NCI-H2029 treated with DMSO at 0.1 percent for 48 hours (cell line): ENCODE data around the gene CSTF3.
"Not testable (repeated sequence)": the region's sequence is repeated elsewhere in the genome, so short reads cannot be mapped to it uniquely, and the experiment has no call there.

ENCODE experiments used
- DNase-seq: peaks from one replicate; lab custom pipeline; 2025; lab: John Stamatoyannopoulos, UW

Gene CSTF3

DNA sequence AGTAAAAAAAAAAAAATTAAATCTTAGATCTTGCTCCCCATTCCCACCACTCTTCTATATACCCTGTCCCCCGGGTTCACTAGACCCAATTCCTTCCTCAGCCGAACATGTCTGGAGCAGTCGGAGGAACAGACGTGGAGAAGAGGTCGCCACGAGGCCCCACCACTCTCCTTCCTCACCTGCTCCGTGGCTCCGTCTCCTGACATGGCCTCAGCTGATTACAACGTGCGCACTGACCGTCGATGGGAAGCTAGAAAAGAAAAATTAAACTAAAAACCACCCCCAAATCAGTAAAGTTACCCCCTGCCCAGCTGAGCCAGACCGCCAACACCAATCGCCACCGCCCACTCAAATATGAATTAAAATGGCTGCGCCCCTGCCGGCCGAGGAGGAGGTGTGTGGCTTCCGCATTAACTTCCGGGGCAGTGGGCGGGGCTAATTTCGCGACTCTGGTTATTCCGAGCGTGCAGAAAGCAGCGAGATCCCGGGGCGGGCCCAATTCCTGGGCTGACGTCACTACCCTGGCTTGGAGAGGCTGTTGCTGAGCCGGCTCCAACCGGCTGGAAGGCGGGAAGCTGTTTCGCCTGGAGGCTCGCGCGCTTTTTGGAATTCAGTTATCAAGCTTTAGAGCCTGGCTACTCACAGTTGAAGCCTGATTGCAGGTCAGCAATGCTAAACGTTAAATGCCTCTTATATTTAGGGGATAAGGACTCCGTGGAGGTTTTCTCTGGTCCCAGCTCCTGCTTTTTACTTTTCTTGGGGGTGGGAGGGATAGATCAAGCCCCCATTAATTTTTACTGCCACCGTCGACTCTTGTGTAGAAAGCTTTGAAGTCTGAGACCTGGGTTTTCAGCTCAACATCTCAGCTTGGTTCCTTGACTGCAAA lies at the start of gene CSTF3:
Gene CSTF3, minus strand, starts transcription at position 361 of the 886 bp plus-strand sequence. Its CDS starts 155 bp downstream, at position 206.
- DNase-seq: peak; percentile 93

DNA sequence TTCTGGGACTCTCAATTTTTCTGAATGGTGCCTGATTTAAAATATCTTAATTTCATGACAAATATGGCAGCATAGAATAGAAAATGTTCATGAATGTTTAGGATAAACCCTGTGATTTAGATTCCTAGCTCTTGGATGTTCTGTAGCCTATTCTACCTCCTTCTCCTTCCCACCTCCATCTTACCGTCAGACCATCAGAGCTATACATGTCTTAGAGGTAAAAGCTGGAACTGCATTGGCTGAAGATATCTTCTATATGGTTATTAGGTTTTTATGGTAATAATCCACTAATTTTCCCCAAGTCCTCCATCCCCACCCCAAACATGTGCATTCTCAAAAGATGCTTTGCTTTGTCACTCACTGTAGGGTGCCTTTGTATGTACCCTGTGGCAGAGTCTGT lies 46.9 kb upstream of the CSTF3 start:
- no peak for DNase-seq

DNA sequence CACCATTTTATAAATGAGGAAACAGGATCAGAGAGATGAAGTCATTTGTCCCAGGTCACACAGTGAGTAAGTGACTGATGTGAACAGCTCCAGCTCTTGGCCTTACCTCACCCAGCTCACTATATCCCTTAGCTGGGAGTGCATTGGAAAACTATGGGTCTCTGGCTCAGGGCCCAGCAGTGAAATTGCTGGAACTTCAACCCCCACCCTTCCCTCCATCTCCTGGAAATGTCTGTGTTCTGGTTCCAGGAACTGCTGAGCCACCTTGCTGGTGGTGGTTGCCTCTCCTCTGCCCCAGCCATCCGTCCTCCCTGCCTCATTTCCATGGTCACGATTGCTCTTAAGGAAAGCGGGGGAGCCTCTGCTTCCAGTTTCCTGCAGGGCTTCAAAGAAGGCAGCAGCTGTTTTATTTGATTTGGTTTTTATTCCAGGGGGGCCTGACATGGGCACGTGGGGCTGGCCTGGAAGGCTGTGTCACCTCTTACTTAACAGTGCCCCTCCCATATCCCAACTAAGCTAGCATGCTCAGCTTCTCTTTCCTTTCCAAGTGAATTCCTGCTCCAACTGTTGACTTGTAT lies 46.2 kb upstream of the CSTF3 start:
- DNase-seq: no peak

DNA sequence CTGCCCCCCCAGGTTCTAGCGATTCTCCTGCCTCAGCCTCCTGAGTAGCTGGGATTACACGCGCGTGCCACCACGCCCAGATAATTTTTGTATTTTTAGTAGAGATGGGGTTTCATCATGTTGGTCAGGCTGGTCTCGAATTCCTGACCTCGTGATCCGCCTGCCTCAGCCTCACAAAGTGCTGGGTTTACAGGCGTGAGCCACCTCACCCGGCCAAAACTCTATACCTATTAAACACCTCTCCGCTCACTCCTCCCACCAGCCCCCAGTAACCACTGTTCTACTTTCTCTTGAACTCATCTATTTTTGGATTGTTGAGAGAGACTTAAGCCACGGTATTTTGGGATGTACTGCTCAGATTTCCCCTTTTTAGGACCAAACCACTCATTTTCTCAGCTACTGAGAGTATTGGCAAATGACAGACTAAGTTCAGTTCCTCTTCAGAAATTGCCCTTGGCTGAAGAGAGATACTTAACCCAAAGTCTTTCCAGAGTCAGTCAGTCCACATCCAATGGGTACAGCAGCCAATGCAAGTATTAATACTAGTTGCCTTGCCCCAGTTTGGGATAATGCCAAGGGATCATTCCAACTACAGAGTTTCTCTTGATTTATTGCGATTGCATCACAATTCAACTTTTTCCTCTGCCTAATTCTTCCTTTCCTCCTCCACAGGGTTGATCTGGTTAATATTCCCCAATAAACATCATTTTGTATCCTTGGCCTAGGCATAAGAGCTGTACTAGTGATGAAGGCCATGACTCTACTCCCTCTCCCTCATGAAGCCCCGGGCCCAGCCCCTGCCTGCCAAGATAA lies 36.8 kb upstream of the CSTF3 start:
- no peak for DNase-seq

DNA sequence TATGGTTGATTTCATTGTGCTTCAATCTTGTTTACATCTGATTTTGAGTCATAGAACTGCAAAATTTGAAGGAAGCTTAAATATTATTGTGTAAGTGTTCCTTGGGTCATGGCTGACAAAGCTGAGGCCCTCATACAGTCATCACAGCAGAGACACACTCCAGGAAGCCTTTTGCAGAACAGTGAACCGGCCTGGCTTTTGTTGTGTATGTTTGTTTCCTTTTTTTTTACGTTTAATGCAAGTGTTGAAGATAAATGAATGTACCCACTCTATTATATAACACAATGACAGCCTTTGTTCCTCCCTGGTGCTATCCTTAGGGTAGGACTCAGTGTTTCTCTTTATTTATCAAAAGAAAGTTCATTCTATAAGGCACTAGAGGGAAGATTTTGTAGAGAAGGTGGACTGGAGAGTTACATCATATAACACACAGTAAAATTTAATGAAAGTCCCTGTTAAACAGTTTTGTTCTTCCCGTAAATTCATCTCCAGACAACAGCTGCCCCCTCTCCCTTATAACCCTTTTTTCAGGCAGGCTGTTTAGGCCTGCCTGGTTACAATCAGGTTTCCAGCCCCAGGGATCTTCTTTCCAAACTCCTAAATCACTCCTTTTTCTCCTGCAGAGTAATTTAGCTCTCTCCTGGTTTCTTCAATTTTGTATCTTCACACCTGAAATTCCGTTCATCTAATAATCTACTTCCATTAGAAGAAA lies 34.3 kb upstream of the CSTF3 start:
- DNase-seq: no peak

DNA sequence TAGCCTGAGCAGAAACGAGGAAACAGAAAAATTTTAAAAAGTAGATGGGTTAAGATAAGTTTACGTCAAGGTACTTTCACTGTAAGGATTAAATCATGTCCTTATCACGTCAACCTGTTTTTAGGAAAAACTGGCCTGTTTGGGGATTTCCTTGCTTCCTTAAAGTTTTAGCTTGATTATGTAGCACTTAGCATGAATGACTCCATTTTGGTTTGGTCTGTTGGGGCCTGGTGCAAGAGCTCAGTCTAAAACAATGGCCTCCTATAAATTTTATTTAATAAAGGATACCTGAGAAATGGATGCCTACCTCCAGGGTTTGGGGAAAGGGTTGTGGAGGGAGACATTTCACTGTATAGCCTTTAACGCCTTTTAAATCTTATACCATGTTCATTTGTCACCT lies 33.2 kb upstream of the CSTF3 start:
- no peak for DNase-seq

DNA sequence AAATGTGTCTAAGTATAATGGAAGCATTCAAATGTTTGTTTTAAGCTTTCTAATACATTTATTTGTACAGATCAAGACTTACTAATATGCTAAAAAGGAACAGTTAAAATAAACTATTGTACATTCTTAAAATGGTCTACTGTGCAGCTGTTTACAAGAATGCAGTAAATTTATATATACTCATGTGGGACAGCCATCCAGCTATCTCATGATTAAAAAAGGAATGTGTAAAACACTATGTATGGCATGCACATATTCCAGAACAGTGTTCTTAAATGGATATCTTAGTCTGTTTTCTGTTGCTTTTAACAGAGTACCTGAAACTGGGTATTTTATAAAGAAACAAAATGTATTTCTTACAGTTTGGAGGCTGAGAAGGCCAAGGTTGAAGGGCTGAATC lies 30.2 kb upstream of the CSTF3 start:
- DNase-seq: no peak

DNA sequence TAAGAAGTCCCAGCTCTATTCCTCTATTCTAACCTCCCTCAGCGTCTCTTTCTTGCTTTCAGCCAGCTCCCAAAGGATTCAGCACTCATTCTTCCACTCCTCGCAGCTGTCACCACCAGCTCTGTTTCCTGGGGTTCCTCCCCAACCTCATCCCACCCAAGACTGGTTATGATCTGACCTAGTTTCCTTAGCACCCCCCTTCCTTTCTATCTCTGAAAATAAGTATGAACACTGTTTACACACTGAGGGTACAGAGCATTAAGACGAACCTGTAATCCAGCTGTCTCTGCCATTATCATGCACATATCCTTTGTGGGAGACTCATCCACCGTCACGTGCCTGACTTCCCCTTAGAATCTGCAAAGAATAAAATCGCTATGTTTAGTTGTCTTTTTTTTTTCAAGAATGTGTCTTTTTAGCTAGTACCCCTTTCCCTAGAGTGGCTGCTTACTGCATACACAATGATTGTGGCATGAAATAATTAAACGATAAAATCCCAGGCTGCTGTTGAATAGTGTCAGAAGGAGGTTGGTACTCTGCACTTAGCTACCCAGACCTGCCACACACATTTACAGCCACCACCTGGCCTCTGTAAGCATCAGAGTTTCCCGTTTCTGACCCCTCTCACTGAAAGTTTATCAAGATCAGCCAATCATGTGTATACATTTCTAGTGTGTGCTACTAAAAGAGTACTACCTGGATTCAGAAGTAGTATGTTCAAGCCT lies 26.9 kb upstream of the CSTF3 start:
- no peak for DNase-seq

DNA sequence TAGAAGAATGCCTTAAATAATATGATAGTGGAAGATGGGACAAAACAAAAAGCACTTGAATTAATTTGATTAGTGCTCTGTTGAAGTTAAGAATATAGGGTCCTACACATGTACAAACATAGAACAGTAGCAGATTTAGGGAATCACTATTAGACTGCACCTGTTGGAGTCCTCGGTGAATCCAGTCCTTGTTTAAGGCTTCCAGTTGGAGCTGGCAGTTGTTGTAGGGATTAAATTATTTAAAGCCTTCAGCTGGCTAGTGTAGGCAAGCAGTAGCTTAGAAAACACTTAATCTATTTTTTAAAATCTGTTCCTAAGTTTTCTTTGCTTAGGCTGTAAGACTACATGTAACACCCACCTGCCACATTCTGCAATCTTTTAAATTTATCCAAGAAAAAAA lies 24.5 kb upstream of the CSTF3 start:
- no peak for DNase-seq

DNA sequence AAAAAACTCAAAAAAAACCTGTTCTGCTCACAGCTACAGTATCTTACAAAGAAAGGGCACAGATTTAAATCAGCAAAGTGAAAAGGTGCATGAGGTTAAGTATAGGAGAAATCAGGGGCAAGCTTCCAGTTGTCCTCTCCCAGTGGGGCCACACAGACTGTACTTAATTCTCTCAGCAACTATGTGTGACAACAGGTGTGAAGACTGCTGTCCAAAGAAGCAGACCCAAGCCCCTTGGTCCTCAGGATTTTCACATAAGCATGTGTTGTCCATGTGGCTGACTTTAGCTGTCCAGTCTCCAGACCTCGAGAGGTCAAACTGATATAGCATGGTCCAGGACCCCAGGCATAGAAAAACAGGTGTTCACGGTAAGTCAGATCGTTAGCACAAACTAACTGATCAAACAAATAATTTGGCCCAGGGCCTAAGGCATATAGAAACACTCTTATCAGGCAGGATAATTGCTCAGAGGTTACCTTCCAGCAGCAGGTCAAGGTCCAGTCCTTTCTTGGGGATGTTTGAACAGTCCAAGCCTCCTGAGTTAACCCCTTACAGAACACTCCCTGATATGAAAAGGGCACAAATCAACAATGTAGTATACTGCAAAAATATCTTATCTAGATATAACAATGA lies 21.1 kb upstream of the CSTF3 start:
- no peak for DNase-seq

DNA sequence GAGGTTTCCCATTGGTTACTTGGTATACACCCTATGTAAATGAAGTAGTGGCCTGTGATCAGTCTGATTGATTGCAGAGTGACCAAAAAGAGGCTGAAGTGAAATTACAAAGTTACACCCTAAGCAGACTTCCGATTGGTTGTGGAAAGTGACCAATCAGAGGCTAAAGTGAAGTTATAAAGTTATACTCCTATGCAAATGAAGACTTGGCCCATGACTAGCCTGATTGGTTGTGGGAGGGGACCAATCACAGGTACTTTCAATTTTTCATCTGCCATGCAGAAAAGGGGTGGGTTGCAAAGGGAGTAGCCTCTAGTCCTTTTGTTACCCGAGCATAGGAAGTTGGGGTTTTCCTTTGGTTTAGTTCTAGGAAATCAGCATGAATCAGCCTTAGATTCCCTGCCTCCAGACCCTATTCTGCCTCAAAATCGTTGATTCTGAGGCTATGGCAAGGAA lies 18.1 kb upstream of the CSTF3 start:
- DNase-seq: no peak

DNA sequence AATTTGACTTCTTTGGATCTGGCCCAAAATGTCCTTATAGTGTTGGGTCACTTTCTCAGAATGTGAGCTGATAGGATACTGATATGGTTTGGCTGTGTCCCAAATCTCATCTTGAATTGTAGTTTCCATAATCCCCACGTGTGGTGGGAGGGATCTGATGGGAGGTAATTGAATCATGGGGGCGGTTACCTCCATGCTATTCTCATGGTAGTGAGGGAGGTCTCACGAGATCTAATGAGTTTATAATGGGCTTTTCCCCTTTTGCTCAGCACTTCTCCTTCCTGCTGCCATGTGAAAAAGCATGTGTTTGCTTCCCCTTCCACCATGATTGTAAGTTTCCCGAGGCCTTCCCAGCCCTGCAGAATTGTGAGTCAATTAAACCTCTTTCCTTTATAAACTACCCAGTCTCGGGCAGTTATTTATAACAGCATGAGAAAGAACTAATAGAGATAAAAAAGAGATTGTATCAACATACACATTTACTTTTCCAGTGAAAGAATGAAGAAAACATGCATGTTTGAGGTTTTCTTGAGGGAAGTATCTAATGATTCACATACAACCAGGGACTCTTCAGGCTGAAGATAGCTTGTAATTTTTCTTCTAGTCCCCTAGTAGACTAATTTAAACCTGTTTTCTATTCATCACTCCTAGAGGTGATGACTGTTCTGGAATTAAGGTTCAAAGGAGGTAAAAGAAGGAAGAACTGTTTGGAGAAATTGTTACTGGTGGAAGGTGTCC lies 17.3 kb upstream of the CSTF3 start:
- no peak for DNase-seq

DNA sequence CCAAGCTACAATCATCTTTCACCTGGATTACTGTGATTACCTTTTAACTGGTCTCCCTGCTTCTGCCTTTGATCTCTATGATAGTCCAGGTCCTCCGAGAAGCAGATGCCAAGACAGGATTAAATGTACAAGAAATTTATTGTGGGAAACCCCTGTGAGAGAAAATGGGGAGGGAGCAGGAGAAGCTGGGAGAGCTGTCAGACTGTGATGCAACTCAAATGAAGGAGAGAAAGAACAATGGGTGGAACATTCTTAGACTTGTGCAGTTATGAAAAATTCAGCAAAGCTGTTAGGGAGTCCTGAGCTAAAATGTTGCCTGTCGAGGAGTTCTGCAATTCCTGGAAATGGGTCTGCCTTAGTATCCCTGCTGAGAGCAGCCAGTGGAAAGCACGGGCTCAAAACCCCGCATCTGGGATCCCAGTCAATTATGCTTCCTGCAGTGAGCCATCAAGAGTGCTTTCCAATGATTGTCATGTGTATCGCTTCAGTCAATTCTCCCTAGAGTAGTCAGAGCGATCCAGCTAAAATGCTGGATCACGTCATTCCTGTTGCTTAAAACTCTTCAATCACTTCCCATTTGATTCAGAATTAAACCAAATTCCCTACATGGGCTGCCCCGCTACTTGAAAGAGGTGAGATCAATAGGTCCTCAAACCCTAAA lies 16.5 kb upstream of the CSTF3 start:
- DNase-seq: no peak

DNA sequence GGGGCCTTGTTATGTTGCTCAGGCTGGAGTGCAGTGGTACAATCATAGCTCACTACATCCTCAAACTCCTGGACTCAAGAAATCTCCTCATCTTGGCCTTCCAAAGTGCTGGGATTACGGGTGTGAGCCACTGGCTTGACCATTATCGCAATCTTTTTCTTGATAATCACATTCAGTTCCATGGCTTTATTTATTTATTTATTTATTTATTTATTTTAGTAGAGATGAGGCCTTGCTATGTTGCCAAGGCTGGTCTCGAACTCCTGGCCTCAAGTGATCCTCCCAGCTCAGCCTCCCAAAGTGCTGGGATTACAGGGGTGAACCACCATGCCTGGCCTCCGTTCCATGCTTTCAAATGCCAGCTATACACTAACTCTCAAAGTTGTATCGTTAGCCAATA lies 15.5 kb upstream of the CSTF3 start:
- not testable (repeated sequence) for DNase-seq

DNA sequence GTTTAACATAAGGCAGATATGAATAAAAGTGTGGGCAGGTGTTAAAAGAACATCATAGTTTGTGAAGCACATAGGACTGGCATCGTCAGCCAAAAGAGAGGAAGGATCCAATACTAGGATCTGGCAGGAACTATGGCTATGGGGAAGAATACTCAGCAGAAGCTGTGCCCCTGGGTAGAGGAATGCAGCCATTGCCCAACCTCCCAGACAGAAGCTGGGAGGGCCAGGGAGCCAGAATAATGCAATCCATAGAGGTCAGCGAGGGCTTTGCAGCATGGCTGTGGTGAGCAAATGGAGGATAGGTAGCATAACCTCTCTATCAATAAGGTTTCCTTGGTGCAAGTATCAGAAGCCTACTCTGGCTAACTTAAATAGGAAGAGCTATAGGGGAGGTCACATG lies 11.7 kb upstream of the CSTF3 start:
- no peak for DNase-seq

DNA sequence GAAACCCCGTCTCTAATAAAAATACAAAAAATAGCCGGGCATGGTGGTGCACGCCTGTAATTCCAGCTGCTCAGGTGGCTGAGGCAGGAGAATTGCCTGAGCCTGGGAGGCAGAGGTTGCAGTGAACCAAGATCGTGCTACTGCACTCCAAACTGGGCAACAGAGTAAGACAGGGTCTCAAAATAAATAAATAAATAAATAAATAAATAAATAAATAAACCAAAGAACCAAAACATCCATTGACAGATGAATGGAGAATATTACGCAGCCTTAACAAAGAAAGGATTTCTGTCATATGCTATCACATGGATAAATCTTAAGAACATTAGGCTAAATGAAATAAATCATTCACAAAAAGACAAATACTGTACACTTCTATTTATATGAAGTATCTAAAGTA lies 11.1 kb upstream of the CSTF3 start:
- no peak for DNase-seq

DNA sequence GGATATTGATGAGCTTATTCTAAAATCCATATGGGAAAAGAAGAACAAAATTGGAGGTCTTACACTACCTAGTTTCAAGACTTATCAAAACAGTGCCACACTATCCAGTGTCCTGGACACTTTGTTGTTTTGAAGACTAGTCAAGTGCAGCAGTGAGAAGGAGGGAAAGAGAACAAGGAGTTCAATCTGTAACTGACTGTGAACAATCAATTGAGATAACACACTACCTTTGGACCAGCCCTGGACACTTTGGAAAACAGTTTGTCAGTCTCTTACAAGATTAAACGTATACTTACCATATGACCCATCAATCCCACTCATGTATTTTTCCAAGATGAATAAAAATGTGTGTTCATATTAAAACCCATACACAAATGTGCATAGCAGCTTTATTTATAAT lies 10.0 kb upstream of the CSTF3 start:
- DNase-seq: no peak

DNA sequence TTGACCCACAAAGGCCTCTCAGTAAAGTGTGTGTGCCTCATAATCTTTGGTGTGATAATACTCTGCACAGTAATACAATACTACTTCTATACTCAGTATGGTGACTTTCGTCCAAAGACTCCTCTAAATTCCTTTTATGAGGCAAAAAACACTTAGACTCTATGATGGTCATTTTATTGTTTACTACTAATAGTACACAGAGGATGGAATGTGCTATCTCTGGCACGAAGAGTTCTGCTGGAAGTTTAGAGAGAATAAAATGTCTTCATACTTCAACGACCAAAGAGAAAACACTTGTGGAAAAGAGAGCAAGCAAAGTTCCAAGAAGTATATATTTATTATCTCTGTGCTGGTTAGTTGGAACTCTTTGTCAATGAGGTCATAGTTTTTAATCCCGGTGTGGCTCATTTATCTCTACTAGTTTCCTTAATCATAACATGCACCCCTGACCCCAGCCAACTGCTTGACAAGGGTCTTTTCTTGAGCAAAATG lies 7.5 kb upstream of the CSTF3 start:
- DNase-seq: no peak

DNA sequence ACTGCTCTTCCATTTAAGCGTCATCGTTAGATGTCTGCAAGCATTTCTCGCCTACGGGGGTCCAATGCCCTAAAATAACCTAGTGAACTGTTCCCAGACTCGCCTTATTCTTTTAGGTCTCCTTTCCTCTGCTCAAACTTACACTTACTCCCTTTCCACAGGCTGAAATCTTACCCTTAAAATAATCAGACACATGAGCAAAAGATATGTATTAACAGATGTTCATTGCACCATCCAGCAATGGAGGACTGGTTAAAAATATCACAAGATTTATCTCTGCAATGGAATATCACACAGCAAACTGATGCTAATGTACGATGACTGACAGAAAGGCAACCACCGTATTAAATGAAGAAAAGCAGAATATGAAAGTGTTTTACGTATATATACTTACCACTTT lies 1.6 kb upstream of the CSTF3 start:
- no peak for DNase-seq

DNA sequence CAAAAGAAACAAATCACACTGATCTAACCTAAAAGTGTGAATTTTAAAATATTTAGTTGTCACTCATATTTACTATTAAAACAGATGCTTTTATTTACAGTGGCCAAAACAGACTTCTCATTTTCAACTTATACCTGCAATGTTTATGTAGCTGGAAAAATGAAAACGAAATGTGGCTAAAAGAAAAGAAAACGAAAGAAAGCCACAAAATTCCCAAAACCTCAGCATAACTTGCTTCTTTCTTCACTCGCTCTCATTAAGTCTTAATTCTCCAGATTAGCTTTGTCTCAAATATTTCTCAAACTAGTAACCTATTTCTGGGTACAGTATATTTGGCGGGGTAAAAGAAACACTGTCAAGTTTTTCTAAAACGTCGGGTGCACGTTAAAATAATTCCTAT lies 693 bp downstream of the CSTF3 start:
- no peak for DNase-seq
